ENCODE results near the gene ODAM.
"Not testable (repeated sequence)": the region's sequence is repeated elsewhere in the genome, so short reads cannot be mapped to it uniquely, and the experiment has no call there.

Gene ODAM

DNA sequence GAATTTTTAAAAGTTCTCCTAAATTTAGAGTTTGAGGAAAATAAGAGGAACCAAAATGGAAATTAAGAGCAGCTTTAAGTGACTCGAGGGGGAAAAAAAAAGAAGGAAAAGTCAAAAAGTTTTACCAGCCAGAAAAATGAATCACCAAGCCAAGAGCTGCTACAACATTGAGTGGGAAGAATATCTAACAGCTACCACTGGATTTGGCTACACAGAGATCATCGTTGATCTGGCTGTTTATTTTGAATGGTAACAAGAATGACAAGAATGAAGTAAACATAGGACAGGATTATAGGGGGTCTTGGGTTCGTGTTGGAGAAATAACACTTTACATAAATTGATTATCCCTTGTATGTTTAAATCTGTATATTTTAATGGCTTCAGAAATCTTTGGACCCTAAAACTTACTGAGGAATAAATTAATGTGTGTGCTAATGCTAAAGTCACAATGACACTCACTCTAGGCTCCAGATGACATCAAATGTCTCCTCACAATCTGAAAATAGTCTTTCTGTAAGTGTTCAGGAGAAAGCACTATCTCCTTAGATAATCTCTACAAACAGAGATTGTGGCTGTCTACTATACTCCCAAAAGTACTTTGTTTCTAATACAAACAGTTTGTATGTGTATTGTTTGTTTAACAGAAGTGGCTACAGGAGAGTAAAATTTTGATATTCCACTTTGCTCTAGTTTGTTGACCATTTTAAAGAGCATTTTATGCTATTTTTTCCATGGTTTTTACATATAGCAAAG, 43.8 kb downstream of the ODAM start:
- FAIRE-seq: no peak
- no peak for TF ChIP-seq POLR2A (IDR thresholded peaks at IDR 0.05; ENCODE audit: low read depth, low read length)
- TF ChIP-seq TAF1 (IDR thresholded peaks at IDR 0.05; ENCODE audit: borderline replicate concordance, low read depth, low read length): no peak
- no peak for TF ChIP-seq POLR2AphosphoS5 (IDR thresholded peaks at IDR 0.05; ENCODE audit: low read depth, low read length)
- no peak for DNase-seq (ENCODE audit: insufficient read length)

GRCh38 chr4:70239884-70240591, 44.5 kb downstream of the ODAM start:
- no peak for FAIRE-seq
- DNase-seq (ENCODE audit: insufficient read length): no peak
- TF ChIP-seq POLR2AphosphoS5 (IDR thresholded peaks at IDR 0.05; ENCODE audit: low read depth, low read length) (no peak), POLR2A (IDR thresholded peaks at IDR 0.05; ENCODE audit: low read depth, low read length) (no peak), TAF1 (IDR thresholded peaks at IDR 0.05; ENCODE audit: borderline replicate concordance, low read depth, low read length) (no peak)

- FAIRE-seq: not testable (repeated sequence)
Measured at GRCh38 chr4:70242297-70242696, 46.8 kb downstream of the ODAM start, which contains the start of gene CSN3. CSN3 (plus strand) TSS chr4:70242597; CDS start chr4:70244820, 2,223 bp downstream.

DNA sequence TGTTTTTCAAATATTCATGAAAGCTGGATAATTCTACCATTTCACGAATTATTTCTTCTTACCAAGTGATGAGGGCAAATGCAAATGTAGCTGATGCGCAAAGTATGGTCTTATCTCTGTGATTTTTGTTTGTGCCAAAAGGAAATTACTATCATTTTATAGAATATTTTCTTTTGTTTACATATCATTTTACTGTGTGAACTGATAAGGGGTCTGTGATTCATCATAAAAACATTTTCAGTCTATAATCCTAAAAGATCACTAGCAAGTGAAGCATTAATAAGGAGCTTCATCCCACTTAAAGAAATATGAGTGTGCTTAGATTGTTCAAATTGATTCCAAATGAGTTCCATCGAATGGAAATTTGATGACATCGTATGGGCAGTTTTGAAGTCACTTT, 47.6 kb downstream of the ODAM start:
- TF ChIP-seq POLR2AphosphoS5 (IDR thresholded peaks at IDR 0.05; ENCODE audit: low read depth, low read length) (no peak), POLR2A (IDR thresholded peaks at IDR 0.05; ENCODE audit: low read depth, low read length) (no peak)
- no peak for FAIRE-seq
- no peak for DNase-seq (ENCODE audit: insufficient read length)

More at GRCh38 chr4:70242297-70242696, 46.8 kb downstream of the ODAM start, which contains the start of gene CSN3:
- not testable (repeated sequence) for DNase-seq (ENCODE audit: insufficient read length)

GRCh38 chr4:70251250-70251944, 55.9 kb downstream of the ODAM start:
- TF ChIP-seq TAF1 (IDR thresholded peaks at IDR 0.05; ENCODE audit: borderline replicate concordance, low read depth, low read length) (no peak), POLR2A (IDR thresholded peaks at IDR 0.05; ENCODE audit: low read depth, low read length) (no peak), POLR2AphosphoS5 (IDR thresholded peaks at IDR 0.05; ENCODE audit: low read depth, low read length) (no peak)
- DNase-seq (ENCODE audit: insufficient read length) (no peak), FAIRE-seq (no peak)

DNA sequence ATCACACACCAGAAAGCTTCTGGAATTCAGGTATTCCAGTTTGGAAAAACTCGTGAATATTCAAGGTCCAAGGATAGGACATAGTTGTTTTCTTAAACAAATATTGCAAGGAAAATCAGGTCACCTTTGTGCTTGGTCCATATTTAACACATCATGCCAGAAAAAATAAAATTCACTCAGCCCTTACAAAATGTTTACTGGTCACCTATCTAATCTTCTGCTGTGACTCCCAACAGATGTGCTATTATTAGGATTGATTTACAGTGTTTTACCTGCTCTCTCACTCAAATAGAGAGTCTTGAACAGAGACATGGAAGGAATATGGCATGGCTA, 56.4 kb downstream of the ODAM start:
- DNase-seq (ENCODE audit: insufficient read length): no peak
- no peak for TF ChIP-seq POLR2AphosphoS5 (IDR thresholded peaks at IDR 0.05; ENCODE audit: low read depth, low read length)
- TF ChIP-seq TAF1 (IDR thresholded peaks at IDR 0.05; ENCODE audit: borderline replicate concordance, low read depth, low read length): no peak
- no peak for TF ChIP-seq POLR2A (IDR thresholded peaks at IDR 0.05; ENCODE audit: low read depth, low read length)
- no peak for FAIRE-seq
